Body of pancreas (tissue), 4 donors: Measurements from ENCODE around the gene ZNF282. TPM values are rescaled to one million over a fixed set of nuclear protein-coding genes. Genes with fewer than 3 reads are reported as not detected.
"Not testable (repeated sequence)": the region's sequence is repeated elsewhere in the genome, so short reads cannot be mapped to it uniquely, and the experiment has no call there.

Experiments used
- ATAC-seq: fragments of 150-250 bp; one replicate; pipeline ENCODE4 v1.9.1; 2016
- DNase-seq, 4 donors: peaks; one replicate each; pipeline ENCODE4 v3.0.0-alpha.2; 2019
- H3K27ac ChIP-seq, 4 donors: fragments of 200-600 bp; sonication (generic); 1 replicate in 3 of 4; 2 replicates in 1 of 4; pipeline versions ENCODE4 v1.5.1 to v1.6.1; 2016 to 2019; ENCODE audit warnings: mild to moderate bottlenecking in 1 of 4, mixed read lengths in 1 of 4, moderate library complexity in 1 of 4
- H3K27me3 ChIP-seq, 2 donors: fragments of 200-600 bp; sonication (generic); one replicate each; pipeline ENCODE4 v1.6.0; 2016; ENCODE audit warnings: mild to moderate bottlenecking in 1 of 2
- H3K36me3 ChIP-seq, 2 donors: fragments of 200-600 bp; sonication (generic); replicated peaks in 1 of 2; 2 replicates each; pipeline ENCODE4 v1.5.1; 2016; ENCODE audit warnings: low read depth in 2 of 2; ENCODE audit not compliant: insufficient read depth in 1 of 2
- H3K4me1 ChIP-seq: fragments of 200-600 bp; sonication (generic); one replicate; pipeline ENCODE4 v1.6.0; 2016
- H3K4me3 ChIP-seq, 2 donors: fragments of 200-600 bp; sonication (generic); 1 replicate in 1 of 2; 2 replicates in 1 of 2; pipeline ENCODE4 v1.5.1; 2016 to 2019
- H3K9me3 ChIP-seq, 3 donors: fragments of 200-600 bp; sonication (generic); 1 replicate in 2 of 3; 2 replicates in 1 of 3; pipeline ENCODE4 v1.5.1; 2016
- POLR2A ChIP-seq, 3 donors: fragments of 450-650 bp; IDR thresholded peaks; one replicate each; pipeline ENCODE4 v1.6.1; 2016; ENCODE audit warnings: antibody characterized with exemption in 3 of 3, mild to moderate bottlenecking in 2 of 3
- WGBS, 2 donors: methylation state at CpG; one replicate each; pipeline ENCODE4 v1.1.5; 2017; 5-methylcytosine and 5-hydroxymethylcytosine counted together
- intact Hi-C: fragments of 100-400 bp; cut with DNase I; formaldehyde crosslinking; loops from one replicate; pipeline ENCODE4 v1.15.1; 2023
- total RNA-seq, 2 donors: library from RNA; depleted of rRNA; stranded (reverse); fragments of >200 nt; gene quantifications; one replicate each; pipeline ENCODE4 v1.1.0, GENCODE V29; 2016
- TF ChIP-seq, protein P1 (sequence below), 7 experiments: fragments of 450-650 bp in 4 of 7; fragments of 200-600 bp in 3 of 7; sonication (generic) in 3 of 7; IDR thresholded peaks; one replicate each; pipeline ENCODE4 v1.5.1; 2016 to 2019; ENCODE audit warnings: antibody characterized with exemption in 7 of 7

The ZNF282 gene
- total RNA-seq, 2 donors from 2014 or later: 12.7 to 28.0 TPM

DNA sequence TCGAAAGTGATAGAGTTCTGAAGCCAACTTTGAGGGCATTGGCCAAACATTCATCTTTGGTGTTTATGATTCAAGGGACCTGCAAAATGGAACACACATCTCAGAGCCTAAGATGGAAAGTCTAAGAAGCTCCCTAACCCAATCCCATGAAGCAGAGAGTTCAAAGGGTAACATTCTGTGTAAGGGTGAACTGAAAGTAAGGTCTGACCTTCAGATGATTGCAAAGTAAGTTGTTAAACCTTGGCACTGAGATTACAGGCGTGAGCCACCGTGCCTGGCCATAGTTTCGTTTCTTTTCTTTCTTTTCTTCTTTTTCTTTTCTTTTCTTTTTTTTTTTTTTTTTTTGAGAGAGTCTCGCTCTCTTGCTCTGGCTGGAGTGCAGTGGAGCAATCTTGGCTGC, 46.4 kb downstream of the ZNF282 start:
- TF ChIP-seq, protein P1, sequence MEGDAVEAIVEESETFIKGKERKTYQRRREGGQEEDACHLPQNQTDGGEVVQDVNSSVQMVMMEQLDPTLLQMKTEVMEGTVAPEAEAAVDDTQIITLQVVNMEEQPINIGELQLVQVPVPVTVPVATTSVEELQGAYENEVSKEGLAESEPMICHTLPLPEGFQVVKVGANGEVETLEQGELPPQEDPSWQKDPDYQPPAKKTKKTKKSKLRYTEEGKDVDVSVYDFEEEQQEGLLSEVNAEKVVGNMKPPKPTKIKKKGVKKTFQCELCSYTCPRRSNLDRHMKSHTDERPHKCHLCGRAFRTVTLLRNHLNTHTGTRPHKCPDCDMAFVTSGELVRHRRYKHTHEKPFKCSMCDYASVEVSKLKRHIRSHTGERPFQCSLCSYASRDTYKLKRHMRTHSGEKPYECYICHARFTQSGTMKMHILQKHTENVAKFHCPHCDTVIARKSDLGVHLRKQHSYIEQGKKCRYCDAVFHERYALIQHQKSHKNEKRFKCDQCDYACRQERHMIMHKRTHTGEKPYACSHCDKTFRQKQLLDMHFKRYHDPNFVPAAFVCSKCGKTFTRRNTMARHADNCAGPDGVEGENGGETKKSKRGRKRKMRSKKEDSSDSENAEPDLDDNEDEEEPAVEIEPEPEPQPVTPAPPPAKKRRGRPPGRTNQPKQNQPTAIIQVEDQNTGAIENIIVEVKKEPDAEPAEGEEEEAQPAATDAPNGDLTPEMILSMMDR (IDR thresholded peaks at IDR 0.05): no peak
- no peak for TF ChIP-seq POLR2A (IDR thresholded peaks at IDR 0.05)
- Histone ChIP-seq H3K9me3 (no peaks in the 10 kb centered on the region), H3K36me3 (no peaks in the 10 kb centered on the region), H3K4me3 (no peak overlapping the region), H3K27me3 (no peaks in the 10 kb centered on the region), H3K27ac (no peak overlapping the region), H3K4me1 (peaks cover 25% of the 10 kb centered on the region)
- WGBS, 2 donors: 73 to 86% methylated on average over 4 to 5 of the region's 5 CpGs
- intact Hi-C loops: no loop called here
- ATAC-seq: no peak
- no peak for DNase-seq

DNA sequence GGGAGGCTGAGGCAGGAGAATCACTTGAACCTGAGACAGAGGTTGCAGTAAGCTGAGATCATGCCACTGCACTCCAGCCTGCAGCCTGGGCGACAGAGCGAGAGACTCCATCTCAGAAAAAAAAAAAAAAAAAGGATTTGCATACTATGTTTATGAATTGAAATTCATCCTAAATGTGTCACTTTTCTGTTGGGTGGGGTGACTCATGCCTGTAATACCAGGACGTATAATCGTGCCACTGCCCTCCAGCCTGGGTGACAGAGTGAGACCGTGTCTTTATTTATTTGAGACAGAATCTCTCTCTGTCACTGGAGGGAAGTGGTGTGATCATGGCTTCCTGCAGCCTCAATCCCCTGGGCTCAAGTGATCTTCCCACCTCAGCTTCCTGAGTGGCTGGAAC, 49.9 kb downstream of the ZNF282 start:
- intact Hi-C loops: no loop called here
- ATAC-seq: no peak
- no peak overlapping the region for H3K27ac ChIP-seq
- WGBS, 2 donors: 82 to 92% methylated on average over 5 of the region's 5 CpGs
- no peaks in the 10 kb centered on the region for H3K9me3 ChIP-seq
- DNase-seq: no peak
- H3K4me3 ChIP-seq: no peak overlapping the region
- TF ChIP-seq, protein P1 (IDR thresholded peaks at IDR 0.05): no peak
- TF ChIP-seq POLR2A (IDR thresholded peaks at IDR 0.05): no peak
- no peaks in the 10 kb centered on the region for H3K36me3 ChIP-seq
- H3K27me3 ChIP-seq: no peaks in the 10 kb centered on the region
- peaks cover 14% of the 10 kb centered on the region for H3K4me1 ChIP-seq

DNA sequence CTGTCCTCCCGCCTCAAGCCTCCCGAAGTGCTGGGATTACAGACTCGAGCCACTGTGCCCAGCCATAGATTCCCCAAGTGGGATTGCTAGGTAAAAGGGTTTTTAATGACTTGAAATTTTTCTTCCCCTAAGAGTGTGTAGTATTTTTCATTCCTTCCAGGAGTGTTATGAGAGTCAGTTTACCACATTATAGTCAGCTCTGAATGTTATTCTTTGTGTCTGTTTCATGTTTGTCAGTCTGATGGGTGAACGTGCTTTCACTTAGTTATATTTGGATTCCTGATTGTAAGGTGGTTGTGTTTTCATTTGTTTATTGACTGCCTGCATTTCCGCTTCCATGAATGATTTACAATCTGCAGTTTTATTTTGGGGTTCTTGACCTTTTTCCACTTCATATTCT, 50.4 kb downstream of the ZNF282 start:
- intact Hi-C loops: no loop called here
- WGBS, 2 donors: 81 to 89% methylated on average over 5 of the region's 5 CpGs
- no peak overlapping the region for H3K4me3 ChIP-seq

DNA sequence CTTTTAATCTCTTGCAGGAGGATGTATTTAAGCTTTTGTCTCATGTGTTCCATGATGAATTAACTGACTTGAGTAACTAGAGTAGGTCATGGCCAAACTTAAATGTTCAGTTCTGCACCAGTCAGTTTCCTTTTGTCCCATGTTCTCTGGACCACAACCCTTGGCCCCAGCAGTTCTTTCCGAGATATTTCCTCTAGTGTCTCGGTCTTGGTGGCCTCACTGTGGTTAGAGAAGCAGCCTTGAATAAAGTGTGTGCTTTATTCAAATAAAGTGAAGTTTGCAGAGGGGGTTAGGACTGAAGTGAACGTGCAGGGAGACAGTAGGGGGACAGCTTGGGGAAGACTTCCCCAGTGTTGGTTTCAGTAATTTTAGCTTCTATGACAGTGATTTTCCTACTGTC, 53.4 kb downstream of the ZNF282 start:
- intact Hi-C loops: no loop called here
- Histone ChIP-seq H3K36me3 (peaks cover 0 to 16% of the 10 kb centered on the region in 2 donors), H3K4me3 (no peak overlapping the region), H3K9me3 (no peaks in the 10 kb centered on the region), H3K27me3 (no peaks in the 10 kb centered on the region), H3K27ac (no peak overlapping the region), H3K4me1 (no peaks in the 10 kb centered on the region)
- no peak for DNase-seq
- TF ChIP-seq POLR2A (IDR thresholded peaks at IDR 0.05): no peak
- TF ChIP-seq, protein P1 (IDR thresholded peaks at IDR 0.05): no peak
- ATAC-seq: no peak
- 63 to 81% methylated on average over 3 of the region's 3 CpGs for WGBS, 2 donors

More for the DNA sequence above, 50.4 kb downstream of the ZNF282 start:
- TF ChIP-seq POLR2A (IDR thresholded peaks at IDR 0.05): no peak
- TF ChIP-seq, protein P1 (IDR thresholded peaks at IDR 0.05): no peak
- H3K4me1 ChIP-seq: peaks cover 9% of the 10 kb centered on the region
- H3K27me3 ChIP-seq: no peaks in the 10 kb centered on the region
- H3K9me3 ChIP-seq: no peaks in the 10 kb centered on the region
- no peak for ATAC-seq
- no peak for DNase-seq
- no peak overlapping the region for H3K27ac ChIP-seq
- peaks cover 0 to 3% of the 10 kb centered on the region in 2 donors for H3K36me3 ChIP-seq

DNA sequence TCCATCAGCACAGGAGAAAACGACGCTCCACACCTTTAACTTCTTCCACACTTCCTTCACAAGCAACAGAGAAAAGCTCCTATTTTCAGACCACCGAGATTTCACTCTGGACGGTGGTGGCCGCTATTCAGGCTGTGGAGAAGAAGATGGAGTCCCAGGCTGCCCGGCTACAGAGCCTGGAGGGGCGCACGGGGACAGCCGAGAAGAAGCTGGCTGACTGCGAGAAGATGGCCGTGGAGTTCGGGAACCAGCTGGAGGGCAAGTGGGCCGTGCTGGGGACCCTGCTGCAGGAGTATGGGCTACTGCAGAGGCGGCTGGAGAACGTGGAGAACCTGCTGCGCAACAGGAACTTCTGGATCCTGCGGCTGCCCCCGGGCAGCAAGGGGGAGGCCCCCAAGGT, 54.8 kb downstream of the ZNF282 start:
- H3K9me3 ChIP-seq, H3K27me3 ChIP-seq, H3K4me1 ChIP-seq, intact Hi-C loops, DNase-seq, H3K27ac ChIP-seq, ATAC-seq, H3K4me3 ChIP-seq: not testable (repeated sequence)
- H3K36me3 ChIP-seq: peaks cover 0 to 25% of the 10 kb centered on the region in 2 donors
- 89 to 92% methylated on average over 17 to 18 of the region's 18 CpGs for WGBS, 2 donors

DNA sequence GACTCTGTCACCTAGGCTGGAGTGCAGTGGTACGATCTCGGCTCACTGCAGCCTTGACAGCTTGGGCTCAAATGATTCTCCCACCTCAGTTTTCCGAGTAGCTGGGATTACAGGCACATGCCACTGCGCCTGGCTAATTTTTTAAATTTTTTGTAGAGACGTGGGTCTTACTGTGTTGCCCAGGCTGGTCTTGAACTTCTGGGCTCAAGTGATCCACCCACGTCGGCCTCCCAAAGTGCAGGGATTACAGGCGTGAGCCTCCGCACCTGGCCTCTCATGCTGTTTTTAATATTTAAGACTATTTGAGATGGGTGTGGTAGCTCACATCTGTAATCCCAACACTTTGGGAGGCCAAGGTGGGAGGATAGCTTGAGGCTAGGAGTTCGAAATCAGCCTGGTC, 56.2 kb downstream of the ZNF282 start:
- H3K27ac ChIP-seq, DNase-seq, H3K27me3 ChIP-seq, H3K4me1 ChIP-seq, H3K4me3 ChIP-seq, ATAC-seq, H3K9me3 ChIP-seq, intact Hi-C loops: not testable (repeated sequence)
- H3K36me3 ChIP-seq: peaks cover 0 to 28% of the 10 kb centered on the region in 2 donors
- WGBS, 2 donors: 92 to 94% methylated on average over 10 of the region's 10 CpGs
